ENCODE measurements around the gene CACNA2D3.
A peak's percentile ranks its signal among the peaks of the same experiment; 100 is the strongest.
"Not testable (repeated sequence)": the region's sequence is repeated elsewhere in the genome, so short reads cannot be mapped to it uniquely, and the experiment has no call there.

Gene CACNA2D3

GRCh38 chr3:54631516-54632325, 509.4 kb downstream of the CACNA2D3 start:
- TF ChIP-seq, protein P1, sequence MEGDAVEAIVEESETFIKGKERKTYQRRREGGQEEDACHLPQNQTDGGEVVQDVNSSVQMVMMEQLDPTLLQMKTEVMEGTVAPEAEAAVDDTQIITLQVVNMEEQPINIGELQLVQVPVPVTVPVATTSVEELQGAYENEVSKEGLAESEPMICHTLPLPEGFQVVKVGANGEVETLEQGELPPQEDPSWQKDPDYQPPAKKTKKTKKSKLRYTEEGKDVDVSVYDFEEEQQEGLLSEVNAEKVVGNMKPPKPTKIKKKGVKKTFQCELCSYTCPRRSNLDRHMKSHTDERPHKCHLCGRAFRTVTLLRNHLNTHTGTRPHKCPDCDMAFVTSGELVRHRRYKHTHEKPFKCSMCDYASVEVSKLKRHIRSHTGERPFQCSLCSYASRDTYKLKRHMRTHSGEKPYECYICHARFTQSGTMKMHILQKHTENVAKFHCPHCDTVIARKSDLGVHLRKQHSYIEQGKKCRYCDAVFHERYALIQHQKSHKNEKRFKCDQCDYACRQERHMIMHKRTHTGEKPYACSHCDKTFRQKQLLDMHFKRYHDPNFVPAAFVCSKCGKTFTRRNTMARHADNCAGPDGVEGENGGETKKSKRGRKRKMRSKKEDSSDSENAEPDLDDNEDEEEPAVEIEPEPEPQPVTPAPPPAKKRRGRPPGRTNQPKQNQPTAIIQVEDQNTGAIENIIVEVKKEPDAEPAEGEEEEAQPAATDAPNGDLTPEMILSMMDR (conservative IDR thresholded peaks at IDR 0.05; ENCODE audit: low read length), result no peak
- no peak overlapping the region for H3K4me3 ChIP-seq (ENCODE audit: low read length)
- peak; percentile 21 for DNase-seq (ENCODE audit: low read depth)

DNA sequence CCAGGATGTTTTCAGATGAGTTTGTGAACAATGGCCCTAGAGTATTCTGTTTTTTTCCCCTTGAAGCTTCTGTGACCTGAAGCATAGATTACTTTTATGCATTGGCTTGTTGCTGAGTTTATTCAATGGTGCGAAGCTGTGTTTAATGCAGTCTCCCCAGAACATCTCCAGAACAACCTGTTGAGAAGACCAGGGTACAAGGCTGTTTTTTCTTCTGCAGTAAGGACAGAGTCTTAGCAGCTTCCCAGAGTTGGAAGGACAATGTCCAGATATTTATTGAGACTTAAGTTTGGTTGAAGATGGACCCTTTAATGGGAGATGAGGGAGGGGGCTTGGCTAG, 509.9 kb downstream of the CACNA2D3 start:
- DNase-seq (ENCODE audit: low read depth), result no peak
- TF ChIP-seq, protein P1 (conservative IDR thresholded peaks at IDR 0.05; ENCODE audit: low read length), result no peak

DNA sequence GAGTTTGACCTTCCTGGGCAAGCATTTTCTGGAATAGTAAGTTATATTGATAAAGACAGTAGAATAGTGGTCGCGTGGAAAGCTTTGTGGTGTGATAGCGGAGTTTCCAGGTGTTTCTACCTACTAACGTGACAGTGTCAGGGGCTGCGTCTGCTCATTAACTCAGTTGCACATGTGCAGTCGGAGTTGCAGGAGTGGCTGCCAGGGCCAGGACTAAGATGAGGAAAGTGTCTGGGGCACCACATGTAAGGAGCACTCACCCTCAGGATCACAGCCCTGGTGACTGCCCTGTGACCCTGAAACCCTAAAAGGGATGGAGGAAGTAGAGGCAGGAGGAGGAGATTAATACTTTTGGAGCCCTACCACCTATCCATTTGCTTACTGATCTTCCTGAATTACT, 510.5 kb downstream of the CACNA2D3 start:
- no peak overlapping the region for H3K4me3 ChIP-seq (ENCODE audit: low read length)
- TF ChIP-seq, protein P1 (conservative IDR thresholded peaks at IDR 0.05; ENCODE audit: low read length), result no peak
- DNase-seq (ENCODE audit: low read depth), result no peak

More for the DNA sequence above, 509.9 kb downstream of the CACNA2D3 start:
- H3K4me3 ChIP-seq (ENCODE audit: low read length), result no peak overlapping the region

DNA sequence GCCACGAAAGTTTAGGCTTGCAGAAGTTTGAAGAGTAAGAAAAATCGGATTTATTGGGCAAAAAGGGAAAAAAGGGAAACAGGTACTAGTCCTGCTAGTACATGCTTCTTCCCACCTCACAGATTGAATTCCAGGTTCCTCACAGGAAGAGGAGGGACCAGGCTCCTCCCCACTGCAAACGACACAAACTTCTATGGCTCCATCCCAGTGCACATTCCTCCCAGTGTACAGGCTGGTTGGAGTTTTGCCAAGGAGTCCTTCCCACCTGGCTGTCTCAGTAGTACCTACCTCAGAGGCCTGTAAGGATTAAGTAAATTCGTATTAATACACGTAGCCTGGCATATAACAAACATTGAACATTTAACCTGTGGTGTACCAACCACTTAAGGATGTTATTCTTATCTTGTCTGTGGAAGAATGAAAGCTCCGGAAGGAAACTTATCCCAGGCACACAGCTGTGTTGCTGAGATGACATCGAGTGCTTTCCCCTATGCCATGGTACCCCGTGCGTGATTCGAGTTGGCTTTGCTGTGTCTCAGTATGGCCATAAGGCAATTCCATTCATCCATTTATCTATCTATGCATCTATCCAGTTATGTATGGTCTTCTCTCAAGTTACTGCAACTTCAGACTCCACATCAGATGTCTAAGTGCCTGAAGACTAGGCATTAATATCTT, 511.2 kb downstream of the CACNA2D3 start:
- no peak overlapping the region for H3K4me3 ChIP-seq (ENCODE audit: low read length)
- TF ChIP-seq, protein P1 (conservative IDR thresholded peaks at IDR 0.05; ENCODE audit: low read length), result no peak
- no peak for DNase-seq (ENCODE audit: low read depth)

- no peak overlapping the region for H3K4me3 ChIP-seq (ENCODE audit: low read length)
- DNase-seq (ENCODE audit: low read depth), result no peak
- TF ChIP-seq, protein P1 (conservative IDR thresholded peaks at IDR 0.05; ENCODE audit: low read length), result no peak
These were observed 511.7 kb downstream of the CACNA2D3 start for GRCh38 chr3:54634122-54634469.

DNA sequence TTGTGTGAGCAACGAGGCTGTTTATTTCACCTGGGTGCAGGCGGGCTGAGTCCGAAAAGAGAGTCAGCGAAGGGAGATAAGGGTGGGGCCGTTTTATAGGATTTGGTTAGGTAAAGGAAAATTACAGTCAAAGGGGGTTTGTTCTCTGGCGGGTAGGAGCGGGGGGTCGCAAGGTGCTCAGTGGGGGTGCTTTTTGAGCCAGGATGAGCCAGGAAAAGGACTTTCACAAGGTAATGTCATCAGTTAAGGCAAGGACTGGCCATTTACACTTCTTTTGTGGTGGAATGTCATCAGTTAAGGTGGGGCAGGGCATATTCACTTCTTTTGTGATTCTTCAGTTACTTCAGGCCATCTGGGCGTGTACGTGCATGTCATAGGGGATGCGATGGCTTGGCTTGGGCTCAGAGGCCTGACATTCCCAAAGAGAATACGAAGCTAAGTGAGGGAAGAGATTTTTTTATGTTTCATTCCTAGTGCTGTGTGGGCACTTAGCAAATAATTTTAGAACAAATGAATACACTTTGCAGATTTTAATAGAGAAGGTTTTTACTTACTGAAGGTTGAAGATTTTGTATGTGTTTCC, 517.5 kb downstream of the CACNA2D3 start:
- not testable (repeated sequence) for DNase-seq (ENCODE audit: low read depth)

DNA sequence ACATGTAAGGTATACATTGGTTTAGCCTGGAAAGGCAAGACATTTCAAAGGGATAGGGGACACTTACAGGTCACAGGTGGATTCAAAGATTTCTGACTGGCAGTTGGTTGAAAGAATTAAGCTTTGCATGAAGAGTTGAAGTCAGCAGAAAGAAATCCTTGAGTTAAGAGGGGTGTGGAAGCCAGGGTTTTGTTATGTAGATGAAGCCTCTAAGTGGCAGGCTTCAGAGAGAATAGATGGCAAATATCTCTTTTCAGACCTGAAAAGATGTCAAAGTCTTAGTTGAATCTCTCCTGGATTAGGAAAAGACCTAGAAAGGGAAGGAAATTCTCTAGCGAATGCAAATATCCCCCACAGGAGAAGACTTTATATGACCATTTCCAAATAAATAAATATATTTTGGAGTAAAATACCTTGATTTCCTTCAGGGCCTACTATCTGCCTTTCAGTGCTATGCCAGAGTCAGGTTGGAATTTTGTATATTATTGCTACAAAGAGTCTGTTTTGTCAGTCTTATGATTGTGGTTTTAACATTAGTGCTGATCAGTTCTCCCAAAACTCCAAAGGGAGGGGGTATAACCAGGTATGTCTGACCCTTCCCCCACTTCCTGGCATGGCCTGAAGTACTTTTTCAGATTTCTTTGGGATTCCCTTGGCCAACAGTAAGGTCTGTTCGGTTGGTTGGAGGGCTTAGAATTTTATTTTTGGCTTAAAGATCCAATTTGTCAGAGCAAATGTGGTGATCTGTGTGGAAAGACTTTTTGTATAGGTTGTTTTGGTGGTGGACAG, 519.1 kb downstream of the CACNA2D3 start:
- H3K4me3 ChIP-seq (ENCODE audit: low read length), result no peak overlapping the region

More for the DNA sequence above, 517.5 kb downstream of the CACNA2D3 start:
- not testable (repeated sequence) for H3K4me3 ChIP-seq (ENCODE audit: low read length)

More for the DNA sequence above, 519.1 kb downstream of the CACNA2D3 start:
- no peak for DNase-seq (ENCODE audit: low read depth)
- TF ChIP-seq, protein P1 (conservative IDR thresholded peaks at IDR 0.05; ENCODE audit: low read length), result no peak
